ENCODE data around the gene MCRIP1.
A peak's percentile ranks its signal among the peaks of the same experiment; 100 is the strongest.

The MCRIP1 gene

GRCh38 chr17:81833160-81833920 lies at the start of gene MCRIP1:
TSS of gene MCRIP1 (minus strand) at chr17:81833291. CDS start at chr17:81824506, 8,785 bp downstream.
- DNase-seq: peak; percentile 96

- DNase-seq: no peak
Measured at GRCh38 chr17:81879121-81879520, 46.0 kb upstream of the MCRIP1 start.

- DNase-seq: no peak
Measured at GRCh38 chr17:81878294-81878693, 45.2 kb upstream of the MCRIP1 start.

GRCh38 chr17:81877569-81877968 lies 44.5 kb upstream of the MCRIP1 start:
- DNase-seq: no peak

GRCh38 chr17:81871387-81872230 lies 38.5 kb upstream of the MCRIP1 start:
- DNase-seq: peak; percentile 96

- no peak for DNase-seq
Measured at GRCh38 chr17:81870981-81871386, 37.9 kb upstream of the MCRIP1 start, which contains the start of gene ARHGDIA. TSS of gene ARHGDIA (minus strand) at chr17:81871337. CDS start at chr17:81869930, 1,407 bp downstream.

- peak; percentile 47 for DNase-seq
Measured at GRCh38 chr17:81870131-81870980, 37.3 kb upstream of the MCRIP1 start.

GRCh38 chr17:81869221-81870130 lies 36.4 kb upstream of the MCRIP1 start:
- peak; percentile 45 for DNase-seq

- no peak for DNase-seq
Measured at GRCh38 chr17:81868674-81869220, 35.7 kb upstream of the MCRIP1 start.

GRCh38 chr17:81867991-81868673 lies 35.0 kb upstream of the MCRIP1 start:
- DNase-seq: no peak

GRCh38 chr17:81867170-81867990 lies 34.3 kb upstream of the MCRIP1 start:
- DNase-seq: peak; percentile 34

- DNase-seq: no peak
Measured at GRCh38 chr17:81866440-81867169, 33.5 kb upstream of the MCRIP1 start.

GRCh38 chr17:81865733-81866439 lies 32.8 kb upstream of the MCRIP1 start:
- no peak for DNase-seq

- DNase-seq: no peak
Measured at GRCh38 chr17:81865358-81865732, 32.3 kb upstream of the MCRIP1 start.

GRCh38 chr17:81863833-81864768 lies 31.0 kb upstream of the MCRIP1 start:
- no peak for DNase-seq

- no peak for DNase-seq
Measured at GRCh38 chr17:81863123-81863675, 30.1 kb upstream of the MCRIP1 start.
